DOHH2 (cell line): Measurements from ENCODE around the gene GSAP.

Experiments used
- H3F3A ChIP-seq: fragments of 200-600 bp; sonication (generic), shearing (Covaris generic); 2 replicates; pipeline ENCODE4 v1.6.0; 2016; ENCODE audit warnings: antibody characterized with exemption, mild to moderate bottlenecking; ENCODE audit not compliant: control insufficient read depth, insufficient read depth
- H3K27ac ChIP-seq: fragments of 200-600 bp; sonication (generic); 2 replicates; pipeline ENCODE4 v1.5.1; 2014; ENCODE audit warnings: low read depth, mild to moderate bottlenecking, low read length, moderate library complexity
- H3K27me3 ChIP-seq: fragments of 200-600 bp; sonication (generic); 2 replicates; pipeline ENCODE4 v1.6.1; 2014; ENCODE audit warnings: mild to moderate bottlenecking, low read length, mixed read lengths; ENCODE audit not compliant: control insufficient read depth
- H3K36me3 ChIP-seq: fragments of 200-600 bp; sonication (generic); 2 replicates; pipeline ENCODE4 v1.6.1; 2014; ENCODE audit warnings: mild to moderate bottlenecking, low read length, moderate library complexity, mixed read lengths; ENCODE audit not compliant: control insufficient read depth
- H3K4me1 ChIP-seq: fragments of 200-600 bp; sonication (generic); 2 replicates; pipeline ENCODE4 v1.6.1; 2014; ENCODE audit warnings: mild to moderate bottlenecking, low read length, mixed read lengths; ENCODE audit not compliant: control insufficient read depth
- H3K4me2 ChIP-seq: fragments of 200-600 bp; sonication (generic); 2 replicates; pipeline ENCODE4 v1.6.0; 2014; ENCODE audit warnings: mild to moderate bottlenecking, low read length, moderate library complexity
- H3K4me3 ChIP-seq: fragments of 200-600 bp; sonication (generic); 2 replicates; pipeline ENCODE4 v1.5.1; 2014; ENCODE audit warnings: mild to moderate bottlenecking, low read length, mixed read lengths
- H3K79me2 ChIP-seq: fragments of 200-600 bp; sonication (generic); 2 replicates; pipeline ENCODE4 v1.6.1; 2014; ENCODE audit warnings: mild to moderate bottlenecking, low read length, mixed read lengths; ENCODE audit not compliant: control insufficient read depth
- H3K9me2 ChIP-seq: fragments of 200-600 bp; sonication (generic); replicated peaks from 2 replicates; pipeline ENCODE4 v1.6.1; 2014; ENCODE audit warnings: mild to moderate bottlenecking, low read length, mixed read lengths; ENCODE audit not compliant: control insufficient read depth
- H3K9me3 ChIP-seq: fragments of 200-600 bp; sonication (generic); 2 replicates; pipeline ENCODE4 v1.6.1; 2014; ENCODE audit warnings: antibody characterized with exemption, low read length, mixed read lengths; ENCODE audit not compliant: control insufficient read depth, insufficient read depth
- H4K20me1 ChIP-seq: fragments of 200-600 bp; sonication (generic); 2 replicates; pipeline ENCODE4 v1.6.0; 2014; ENCODE audit warnings: low read depth, mild to moderate bottlenecking, antibody characterized with exemption, low read length, moderate library complexity; ENCODE audit not compliant: control insufficient read depth, insufficient read depth
- CTCF ChIP-seq: fragments of 200-600 bp; sonication (generic); IDR thresholded peaks from one replicate; pipeline ENCODE4 v1.5.1; 2014; ENCODE audit warnings: antibody characterized with exemption, mild to moderate bottlenecking, low read depth, low read length; ENCODE audit not compliant: poor library complexity, severe bottlenecking
- EZH2phosphoT487 ChIP-seq: fragments of 200-600 bp; sonication (generic); IDR thresholded peaks from 2 replicates; pipeline ENCODE4 v1.6.1; 2017; ENCODE audit warnings: borderline replicate concordance, mild to moderate bottlenecking, antibody characterized with exemption, low read length, moderate library complexity, mixed read lengths

GSAP gene

GRCh38 chr7:77271766-77272165 lies 144.4 kb downstream of the GSAP start:
- TF ChIP-seq EZH2phosphoT487: no peak
- no peak for TF ChIP-seq CTCF

GRCh38 chr7:77270094-77270480 lies 146.1 kb downstream of the GSAP start:
- Histone ChIP-seq H3K9me3 (no peaks in the 10 kb centered on the region), H4K20me1 (no peaks in the 10 kb centered on the region), H3K9me2 (no peaks in the 10 kb centered on the region), H3K27ac (no peak overlapping the region), H3K4me1 (peaks cover 10% of the 10 kb centered on the region), H3F3A (no peaks in the 10 kb centered on the region), H3K36me3 (no peaks in the 10 kb centered on the region), H3K27me3 (no peaks in the 10 kb centered on the region), H3K4me2 (peak overlapping the region; percentile 27), H3K79me2 (no peaks in the 10 kb centered on the region), H3K4me3 (no peak overlapping the region)
- TF ChIP-seq CTCF: no peak
- TF ChIP-seq EZH2phosphoT487: no peak

More at GRCh38 chr7:77271766-77272165, 144.4 kb downstream of the GSAP start:
- Histone ChIP-seq H3F3A (no peaks in the 10 kb centered on the region), H3K27me3 (no peaks in the 10 kb centered on the region), H3K4me1 (peaks cover 10% of the 10 kb centered on the region), H3K79me2 (no peaks in the 10 kb centered on the region), H3K9me3 (no peaks in the 10 kb centered on the region), H3K36me3 (no peaks in the 10 kb centered on the region), H3K4me2 (no peak overlapping the region), H3K9me2 (no peaks in the 10 kb centered on the region), H3K27ac (no peak overlapping the region), H4K20me1 (no peaks in the 10 kb centered on the region), H3K4me3 (no peak overlapping the region)

GRCh38 chr7:77269360-77270093 lies 146.6 kb downstream of the GSAP start:
- Histone ChIP-seq H3K27me3 (no peaks in the 10 kb centered on the region), H3K4me1 (peaks cover 10% of the 10 kb centered on the region), H3K4me2 (peak overlapping the region; percentile 27), H3K27ac (no peak overlapping the region), H3K9me2 (no peaks in the 10 kb centered on the region), H3K9me3 (no peaks in the 10 kb centered on the region), H3K36me3 (no peaks in the 10 kb centered on the region), H3K4me3 (no peak overlapping the region), H3K79me2 (no peaks in the 10 kb centered on the region), H4K20me1 (no peaks in the 10 kb centered on the region), H3F3A (no peaks in the 10 kb centered on the region)
- TF ChIP-seq CTCF (no peak), EZH2phosphoT487 (no peak)
